DMS79 (cell line): ENCODE results near the gene MANSC4.
"Not testable (repeated sequence)": the region's sequence is repeated elsewhere in the genome, so short reads cannot be mapped to it uniquely, and the experiment has no call there.

Experiments used
- DNase-seq: peaks from one replicate; lab custom pipeline; 2025; lab: John Stamatoyannopoulos, UW

The MANSC4 gene

DNA sequence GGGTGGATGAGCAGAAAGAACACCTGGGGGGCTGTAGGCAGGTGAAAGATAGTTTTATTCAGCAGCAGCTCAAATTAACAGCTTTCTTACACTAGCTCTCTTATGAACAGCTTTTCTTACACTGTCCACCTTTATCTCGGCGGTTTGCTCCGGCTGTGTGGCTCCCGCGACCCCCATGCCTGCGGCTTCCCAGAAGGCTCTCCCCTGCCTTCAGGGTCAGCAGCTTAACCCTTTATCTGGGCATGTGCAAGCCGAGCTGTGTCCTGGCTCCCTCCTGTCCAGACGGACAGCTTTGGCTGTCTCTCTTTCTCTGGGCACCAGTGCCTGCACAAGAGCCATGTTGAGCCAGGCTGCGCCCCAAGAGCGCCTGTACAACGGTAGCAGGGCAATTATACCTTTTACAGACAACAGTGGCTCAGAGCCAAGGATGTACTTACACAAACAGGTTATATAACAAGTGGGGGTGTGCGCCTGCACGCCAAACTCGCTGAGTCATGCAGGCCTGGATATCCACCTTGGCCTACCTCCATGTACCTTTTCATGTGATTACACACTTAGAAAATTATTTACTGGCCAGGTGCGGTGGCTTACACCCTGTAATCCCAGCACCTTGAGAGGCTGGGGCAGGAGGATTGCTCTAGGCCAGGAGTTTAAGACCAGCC, 28.5 kb downstream of the MANSC4 start:
- no peak for DNase-seq

DNA sequence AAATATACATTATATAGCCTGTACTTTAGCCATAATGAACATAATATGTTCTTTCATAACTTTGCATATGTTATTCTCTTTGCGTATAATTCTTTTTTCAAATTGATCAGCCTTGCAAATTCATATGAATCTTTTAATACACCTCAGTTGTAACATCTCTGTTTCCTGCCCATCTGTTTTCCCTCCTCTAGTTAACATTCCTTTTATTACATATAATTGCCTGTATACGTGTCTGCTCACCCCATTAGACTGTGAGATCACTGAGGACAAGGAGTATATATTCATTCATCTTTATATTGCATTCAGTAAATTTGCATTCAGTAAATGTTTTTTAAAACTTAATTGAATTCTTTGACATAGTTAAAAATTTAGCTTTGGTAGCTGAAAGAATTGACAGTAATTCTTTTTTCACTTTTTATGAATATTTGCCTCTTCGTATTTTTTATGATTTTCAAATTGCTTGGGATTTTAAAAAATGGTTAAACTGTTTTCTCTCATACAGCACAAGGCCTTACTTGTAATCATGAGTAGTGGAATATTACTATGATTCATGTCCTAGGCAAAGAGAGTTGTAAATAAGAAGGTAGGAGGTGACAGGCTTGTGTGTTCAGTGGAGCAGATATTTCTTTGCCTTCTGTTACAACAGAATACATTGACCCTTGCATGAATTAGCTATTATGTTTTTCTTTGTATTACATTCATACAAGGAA, 32.8 kb downstream of the MANSC4 start:
- no peak for DNase-seq

DNA sequence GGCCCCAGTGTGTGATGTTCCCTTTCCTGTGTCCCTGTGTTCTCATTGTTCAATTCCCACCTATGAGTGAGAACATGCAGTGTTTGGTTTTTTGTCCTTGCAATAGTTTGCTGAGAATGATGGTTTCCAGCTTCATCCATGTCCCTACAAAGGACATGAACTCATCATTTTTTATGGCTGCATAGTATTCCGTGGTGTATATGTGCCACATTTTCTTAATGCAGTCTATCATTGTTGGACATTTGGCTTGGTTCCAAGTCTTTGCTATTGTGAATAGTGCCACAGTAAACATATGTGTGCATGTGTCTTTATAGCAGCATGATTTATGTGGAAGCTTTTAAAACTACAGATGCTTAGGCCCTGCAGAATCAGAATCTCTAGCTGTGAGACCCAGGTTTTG, 34.3 kb downstream of the MANSC4 start:
- not testable (repeated sequence) for DNase-seq

DNA sequence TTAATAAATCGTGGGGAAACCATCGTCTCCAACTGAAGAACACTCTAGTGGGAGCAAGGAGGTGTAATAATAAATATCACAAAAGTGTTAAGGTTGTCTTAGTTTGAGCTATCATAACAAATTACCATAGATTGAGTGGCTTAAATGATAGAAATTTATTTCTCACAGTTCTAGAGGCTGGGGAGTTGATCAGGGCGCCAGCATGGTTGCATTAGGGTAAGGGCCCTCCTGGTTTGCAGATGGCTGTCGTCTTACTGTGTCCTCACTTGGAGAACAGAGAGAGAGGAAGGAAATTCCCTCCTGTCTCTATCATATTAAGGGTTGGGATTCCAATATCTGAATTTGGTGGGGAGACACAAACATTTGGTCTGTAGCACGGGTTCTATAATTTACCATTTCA, 36.4 kb downstream of the MANSC4 start:
- no peak for DNase-seq

DNA sequence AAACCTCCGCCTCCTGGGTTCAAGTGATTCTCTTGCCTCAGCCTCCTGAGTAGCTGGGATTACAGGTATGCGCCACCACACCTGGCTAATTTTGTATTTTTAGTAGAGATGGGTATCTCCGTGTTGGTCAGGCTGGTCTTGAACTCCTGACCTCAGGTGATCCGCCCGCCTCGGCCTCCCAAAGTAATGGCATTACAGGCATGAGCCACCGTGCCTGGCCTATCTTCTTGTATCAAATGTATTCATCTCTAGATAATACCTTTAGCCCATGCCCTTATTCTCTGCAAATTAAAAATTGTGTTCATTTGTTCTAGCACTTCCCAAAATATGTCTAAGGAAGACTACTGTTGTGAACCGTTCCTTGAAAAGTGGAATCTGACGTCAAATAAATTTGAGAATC, 45.7 kb downstream of the MANSC4 start:
- not testable (repeated sequence) for DNase-seq

DNA sequence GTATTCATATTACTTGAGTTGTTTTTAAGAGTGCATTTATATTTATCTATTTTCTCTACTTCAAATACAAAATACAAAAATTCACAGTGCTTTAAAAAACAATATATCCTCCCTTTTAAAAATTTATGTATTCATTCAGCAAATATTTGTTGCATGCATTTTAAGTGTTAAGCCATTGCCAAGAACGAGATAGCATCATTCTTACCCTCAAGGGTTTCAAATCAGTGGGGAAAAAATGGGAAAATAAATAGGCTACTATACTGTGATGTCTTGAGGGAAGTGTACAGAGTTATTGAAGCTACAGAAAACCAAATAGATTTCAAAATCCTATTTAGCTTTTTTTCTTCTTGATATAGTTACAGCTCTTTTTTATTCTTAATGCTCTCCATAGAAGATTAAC, 46.2 kb downstream of the MANSC4 start:
- DNase-seq, result no peak

DNA sequence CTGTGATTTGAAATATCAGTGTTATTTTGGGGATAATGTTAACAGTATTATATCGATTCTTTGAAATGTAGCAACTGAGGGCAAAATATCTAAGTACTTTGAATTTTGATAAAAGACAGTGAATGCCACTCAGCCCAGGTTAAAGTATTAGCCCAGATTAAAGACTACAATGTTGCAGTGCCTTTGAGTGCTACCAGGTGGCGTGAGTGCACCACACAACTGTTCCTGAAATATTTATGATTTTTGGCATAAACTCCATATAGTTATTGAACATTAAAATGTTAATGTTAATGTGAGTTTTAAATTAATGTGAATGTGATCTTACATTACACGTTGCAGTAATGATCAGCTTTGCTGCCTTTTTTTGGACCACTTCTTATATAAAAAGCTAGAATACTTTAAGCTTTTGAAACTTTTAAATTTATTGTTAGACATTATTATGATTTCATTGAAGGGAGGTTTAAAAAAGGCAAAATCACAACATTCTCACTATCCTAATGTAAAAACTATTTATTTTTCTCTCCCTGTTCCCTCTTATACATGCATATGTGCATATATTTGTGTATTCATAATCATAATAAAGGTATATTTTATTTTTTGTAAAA, 46.9 kb downstream of the MANSC4 start:
- no peak for DNase-seq

DNA sequence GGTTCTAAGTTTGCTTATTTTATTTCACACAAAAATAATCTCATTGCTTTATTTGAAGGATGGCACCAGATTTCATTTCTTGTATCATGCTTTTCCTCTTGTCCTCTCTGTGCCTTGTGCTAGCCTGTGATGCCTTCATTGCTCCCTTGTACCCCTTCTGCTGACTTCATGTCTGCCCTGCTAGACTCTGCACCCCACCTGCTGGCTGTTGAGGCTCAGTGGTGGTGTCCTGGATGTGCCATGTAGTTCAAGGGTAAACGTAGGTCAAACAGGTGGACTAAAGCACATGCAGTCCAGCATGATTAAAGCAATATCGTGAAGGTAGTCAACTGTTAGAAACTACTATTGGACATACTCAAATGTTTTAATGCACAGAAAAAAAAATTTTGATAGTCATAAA, 47.8 kb downstream of the MANSC4 start:
- no peak for DNase-seq

DNA sequence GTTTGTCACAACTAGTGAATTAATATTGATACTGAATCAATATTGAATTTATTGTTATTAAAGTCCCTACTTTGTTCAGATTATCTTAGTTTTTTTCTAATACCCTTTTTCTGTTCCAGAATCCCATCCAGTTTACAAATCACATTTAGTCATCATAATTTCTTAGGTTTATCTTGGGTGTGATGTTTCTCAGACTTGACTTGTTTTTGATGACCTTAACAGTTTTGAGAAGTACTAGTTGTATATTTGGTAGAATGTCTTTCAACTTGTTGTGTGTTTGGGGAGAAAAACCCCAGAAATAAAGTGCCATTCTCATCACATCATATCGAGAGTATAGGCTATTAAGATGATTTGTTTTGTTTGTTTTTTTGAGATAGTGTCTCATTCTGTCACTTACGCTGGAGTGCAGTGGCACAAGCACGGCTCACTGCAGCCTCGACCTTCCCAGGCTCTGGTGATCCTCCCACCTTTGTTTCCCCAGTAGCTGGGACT, 49.9 kb downstream of the MANSC4 start:
- DNase-seq, result no peak

DNA sequence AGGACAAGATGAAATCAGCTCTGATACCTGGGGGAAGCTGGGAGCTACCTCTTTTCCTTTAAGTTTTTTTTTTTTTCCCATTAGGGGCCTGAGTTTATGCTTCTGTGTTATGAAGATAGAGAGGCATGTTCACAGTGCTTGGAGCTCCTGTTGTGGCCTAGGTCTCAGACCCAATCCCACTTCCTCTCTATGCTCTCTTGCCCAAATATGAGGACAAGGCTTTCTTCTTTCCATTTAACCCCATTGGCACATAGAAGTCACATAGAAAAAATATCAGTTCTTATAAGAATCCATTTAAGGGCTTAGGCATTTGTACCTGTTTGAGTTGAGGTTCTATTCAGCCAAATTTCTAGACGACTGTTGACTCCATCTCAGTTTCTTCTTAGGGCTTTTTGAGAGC, 56.8 kb downstream of the MANSC4 start:
- no peak for DNase-seq
